Astrocyte (in vitro differentiated cells and primary cell): Measurements from ENCODE around the gene SUN3. TPM values are rescaled to one million over a fixed set of nuclear protein-coding genes. Genes with fewer than 3 reads are reported as not detected.
"Not testable (repeated sequence)": the region's sequence is repeated elsewhere in the genome, so short reads cannot be mapped to it uniquely, and the experiment has no call there.

ENCODE experiments used
- DNase-seq: peaks from one replicate; pipeline ENCODE4 v3.0.0-alpha.2; 2010; ENCODE audit warnings: low read depth
- FAIRE-seq: peaks from 2 replicates; lab custom pipeline; 2011; peaks lifted over from hg19 to GRCh38; lab: Jason Lieb, UNC
- H2AFZ ChIP-seq: 2 replicates; pipeline ENCODE4 v1.6.0; 2012; ENCODE audit warnings: low read depth, low read length, inconsistent platforms
- H3K27ac ChIP-seq: 2 replicates; pipeline ENCODE4 v1.5.1; 2011; ENCODE audit warnings: low read depth, low read length, inconsistent platforms
- H3K27me3 ChIP-seq: 2 replicates; pipeline ENCODE4 v1.6.0; 2011; ENCODE audit warnings: low read length, inconsistent platforms; ENCODE audit not compliant: insufficient read depth
- H3K36me3 ChIP-seq: 2 replicates; pipeline ENCODE4 v1.5.1; 2011; ENCODE audit warnings: low read length, inconsistent platforms; ENCODE audit not compliant: insufficient read depth
- H3K4me1 ChIP-seq: 2 replicates; pipeline ENCODE4 v1.5.1; 2011; ENCODE audit warnings: low read length, inconsistent platforms; ENCODE audit not compliant: insufficient read depth
- H3K4me2 ChIP-seq: 2 replicates; pipeline ENCODE4 v1.6.0; 2012; ENCODE audit warnings: low read length, inconsistent platforms
- H3K4me3 ChIP-seq: 2 replicates; pipeline ENCODE4 v1.5.1; 2011; ENCODE audit warnings: low read depth, mild to moderate bottlenecking, low read length, inconsistent platforms; ENCODE audit not compliant: insufficient read depth
- H3K79me2 ChIP-seq: 2 replicates; pipeline ENCODE4 v1.6.0; 2012; ENCODE audit warnings: mild to moderate bottlenecking, low read length, inconsistent platforms; ENCODE audit not compliant: insufficient read depth
- H3K9ac ChIP-seq: 2 replicates; pipeline ENCODE4 v1.6.0; 2012; ENCODE audit warnings: mild to moderate bottlenecking, low read length, inconsistent platforms
- H3K9me3 ChIP-seq: 2 replicates; pipeline ENCODE4 v1.5.1; 2012; ENCODE audit warnings: low read depth, mild to moderate bottlenecking, low read length, inconsistent platforms; ENCODE audit not compliant: insufficient read depth
- H4K20me1 ChIP-seq: 2 replicates; pipeline ENCODE4 v1.6.0; 2012; ENCODE audit warnings: low read length, inconsistent platforms; ENCODE audit not compliant: insufficient read depth
- H3K27ac Mint-ChIP-seq: one replicate; pipeline ENCODE4 v1.8.0; 2021; ENCODE audit warnings: mild to moderate bottlenecking, mixed read lengths; ENCODE audit not compliant: unreplicated experiment
- H3K27me3 Mint-ChIP-seq: one replicate; pipeline ENCODE4 v1.8.0; 2021; ENCODE audit warnings: low read depth, mixed read lengths; ENCODE audit not compliant: unreplicated experiment
- H3K36me3 Mint-ChIP-seq: one replicate; pipeline ENCODE4 v1.8.0; 2021; ENCODE audit warnings: low read depth, mixed read lengths; ENCODE audit not compliant: unreplicated experiment
- H3K4me1 Mint-ChIP-seq: one replicate; pipeline ENCODE4 v1.8.0; 2021; ENCODE audit warnings: low read depth, mixed read lengths; ENCODE audit not compliant: unreplicated experiment
- H3K4me3 Mint-ChIP-seq: one replicate; pipeline ENCODE4 v1.8.0; 2021; ENCODE audit warnings: mild to moderate bottlenecking, moderate library complexity, mixed read lengths; ENCODE audit not compliant: unreplicated experiment
- H3K9me3 Mint-ChIP-seq: one replicate; pipeline ENCODE4 v1.8.0; 2021; ENCODE audit warnings: mild to moderate bottlenecking, mixed read lengths; ENCODE audit not compliant: unreplicated experiment
- EZH2 ChIP-seq: IDR thresholded peaks from 2 replicates; pipeline ENCODE4 v1.6.1; 2012; ENCODE audit warnings: mild to moderate bottlenecking, low read length, inconsistent platforms; ENCODE audit not compliant: insufficient read depth
- total RNA-seq: library from RNA; stranded (reverse); gene quantifications from 2 replicates; pipeline ENCODE4 v1.2.1, GENCODE V29; 2021
- TF ChIP-seq, protein P1 (sequence below): IDR thresholded peaks from 2 replicates; pipeline ENCODE4 v1.5.1; 2011; ENCODE audit warnings: low read depth, mild to moderate bottlenecking, inconsistent platforms, low read length, moderate library complexity; ENCODE audit not compliant: insufficient read depth

SUN3 gene
- total RNA-seq, 1 donor from 2014 or later: not detected

- Histone ChIP-seq H3K4me1 (peaks cover 7% of the 10 kb centered on the region), H4K20me1 (no peaks in the 10 kb centered on the region), H3K9me3 (no peaks in the 10 kb centered on the region), H3K27ac (no peak overlapping the region), H3K4me2 (no peak overlapping the region), H3K27me3 (no peaks in the 10 kb centered on the region), H2AFZ (no peak overlapping the region), H3K9ac (no peak overlapping the region), H3K36me3 (no peaks in the 10 kb centered on the region), H3K4me3 (no peak overlapping the region), H3K79me2 (no peaks in the 10 kb centered on the region)
- FAIRE-seq: no peak
- no peak for DNase-seq
- H3K27ac Mint-ChIP-seq: no peak overlapping the region
- no peaks in the 10 kb centered on the region for H3K9me3 Mint-ChIP-seq
- H3K27me3 Mint-ChIP-seq: no peaks in the 10 kb centered on the region
- TF ChIP-seq, protein P1, sequence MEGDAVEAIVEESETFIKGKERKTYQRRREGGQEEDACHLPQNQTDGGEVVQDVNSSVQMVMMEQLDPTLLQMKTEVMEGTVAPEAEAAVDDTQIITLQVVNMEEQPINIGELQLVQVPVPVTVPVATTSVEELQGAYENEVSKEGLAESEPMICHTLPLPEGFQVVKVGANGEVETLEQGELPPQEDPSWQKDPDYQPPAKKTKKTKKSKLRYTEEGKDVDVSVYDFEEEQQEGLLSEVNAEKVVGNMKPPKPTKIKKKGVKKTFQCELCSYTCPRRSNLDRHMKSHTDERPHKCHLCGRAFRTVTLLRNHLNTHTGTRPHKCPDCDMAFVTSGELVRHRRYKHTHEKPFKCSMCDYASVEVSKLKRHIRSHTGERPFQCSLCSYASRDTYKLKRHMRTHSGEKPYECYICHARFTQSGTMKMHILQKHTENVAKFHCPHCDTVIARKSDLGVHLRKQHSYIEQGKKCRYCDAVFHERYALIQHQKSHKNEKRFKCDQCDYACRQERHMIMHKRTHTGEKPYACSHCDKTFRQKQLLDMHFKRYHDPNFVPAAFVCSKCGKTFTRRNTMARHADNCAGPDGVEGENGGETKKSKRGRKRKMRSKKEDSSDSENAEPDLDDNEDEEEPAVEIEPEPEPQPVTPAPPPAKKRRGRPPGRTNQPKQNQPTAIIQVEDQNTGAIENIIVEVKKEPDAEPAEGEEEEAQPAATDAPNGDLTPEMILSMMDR: peak; percentile 49
- TF ChIP-seq EZH2: no peak
- no peak overlapping the region for H3K4me3 Mint-ChIP-seq
- H3K4me1 Mint-ChIP-seq: peaks cover 8% of the 10 kb centered on the region
- no peaks in the 10 kb centered on the region for H3K36me3 Mint-ChIP-seq
Measured at GRCh38 chr7:47988496-47989386, 40.2 kb downstream of the SUN3 start.

DNA sequence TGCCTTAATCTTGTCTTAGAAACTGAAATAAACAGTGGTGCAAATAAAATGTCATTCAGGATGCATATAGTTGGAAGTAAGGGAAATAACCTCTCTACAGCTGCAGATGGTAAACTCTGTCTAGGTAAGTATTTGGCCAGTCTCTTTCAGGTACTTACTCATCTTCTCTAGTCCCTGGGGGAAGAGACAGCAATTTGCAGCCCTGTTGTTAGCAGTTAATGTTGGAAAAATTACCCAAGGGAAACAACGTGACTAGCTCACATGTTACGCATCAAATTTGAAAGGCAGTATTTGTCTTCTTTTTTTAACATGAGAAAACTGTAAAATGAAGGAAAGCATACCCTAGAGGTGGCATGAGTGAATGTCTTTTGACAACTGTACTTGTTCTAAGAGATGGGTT lies 46.3 kb downstream of the SUN3 start:
- Mint-ChIP-seq H3K4me1 (peaks cover 7% of the 10 kb centered on the region), H3K4me3 (no peak overlapping the region), H3K27ac (no peak overlapping the region), H3K27me3 (no peaks in the 10 kb centered on the region), H3K36me3 (peaks cover 2% of the 10 kb centered on the region), H3K9me3 (no peaks in the 10 kb centered on the region)
- Histone ChIP-seq H3K36me3 (peaks cover 6% of the 10 kb centered on the region), H3K4me2 (no peak overlapping the region), H3K4me3 (no peak overlapping the region), H2AFZ (no peak overlapping the region), H3K4me1 (peaks cover 7% of the 10 kb centered on the region), H3K27me3 (no peaks in the 10 kb centered on the region), H3K27ac (no peak overlapping the region), H3K9me3 (no peaks in the 10 kb centered on the region), H3K9ac (no peak overlapping the region), H3K79me2 (peaks cover 12% of the 10 kb centered on the region), H4K20me1 (no peaks in the 10 kb centered on the region)
- no peak for TF ChIP-seq EZH2
- TF ChIP-seq, protein P1: no peak
- DNase-seq: no peak
- FAIRE-seq: no peak

DNA sequence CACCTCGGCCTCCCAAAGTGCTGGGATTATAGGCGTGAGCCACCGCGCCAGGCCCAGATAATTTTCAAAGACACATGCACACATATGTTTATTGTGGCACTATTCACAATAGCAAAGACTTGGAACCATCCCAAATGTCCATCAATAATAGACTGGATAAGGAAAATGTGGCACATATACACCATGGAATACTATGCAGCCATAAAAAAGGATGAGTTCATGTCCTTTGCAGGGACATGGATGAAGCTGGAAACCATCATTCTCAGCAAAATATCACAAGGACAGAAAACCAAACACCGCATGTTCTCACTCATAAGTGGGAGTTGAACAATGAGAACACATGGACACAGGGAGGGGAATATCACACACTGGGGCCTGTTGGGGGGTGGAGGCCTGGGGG lies 48.3 kb downstream of the SUN3 start:
- Histone ChIP-seq H3K36me3 (peaks cover 24% of the 10 kb centered on the region), H3K79me2 (peaks cover 12% of the 10 kb centered on the region)
- not testable (repeated sequence) for H3K4me1 ChIP-seq, H3K4me3 ChIP-seq, H3K9me3 Mint-ChIP-seq, H3K9ac ChIP-seq, H3K36me3 Mint-ChIP-seq, H3K9me3 ChIP-seq, DNase-seq, H3K27ac Mint-ChIP-seq, H3K27ac ChIP-seq, H3K4me1 Mint-ChIP-seq, H3K4me2 ChIP-seq, H3K27me3 ChIP-seq, H3K4me3 Mint-ChIP-seq, H2AFZ ChIP-seq, FAIRE-seq, H4K20me1 ChIP-seq, H3K27me3 Mint-ChIP-seq
